Measurements from ENCODE around the gene C6orf136.
A peak's percentile ranks its signal among the peaks of the same experiment; 100 is the strongest.

The C6orf136 gene

GRCh38 chr6:30683183-30683979 is 36.4 kb downstream of the C6orf136 start:
- peak overlapping the region; percentile 93 for H3K27ac ChIP-seq (ENCODE audit: low read depth, low read length, severe bottlenecking)
- H3K36me3 ChIP-seq (ENCODE audit: control insufficient read depth, insufficient read depth, low read length) = peaks cover 67% of the 10 kb centered on the region
- peaks cover 20% of the 10 kb centered on the region for H3K4me1 ChIP-seq (ENCODE audit: control insufficient read depth, insufficient read depth, low read length, poor library complexity, severe bottlenecking)
- H3K4me3 ChIP-seq (ENCODE audit: extremely low read depth, insufficient read depth, low read length, poor library complexity, severe bottlenecking) = peak overlapping the region; percentile 68
- H3K9me3 ChIP-seq (ENCODE audit: control insufficient read depth, low read length) = no peaks in the 10 kb centered on the region
- WGBS, 2 experiments (ENCODE audit: insufficient coverage in 2 of 2) = 17 to 23% methylated on average over 3 to 7 of the region's 7 CpGs

GRCh38 chr6:30683980-30684338 is 37.0 kb downstream of the C6orf136 start:
- H3K27ac ChIP-seq (ENCODE audit: low read depth, low read length, severe bottlenecking) = peak overlapping the region; percentile 93
- no peaks in the 10 kb centered on the region for H3K9me3 ChIP-seq (ENCODE audit: control insufficient read depth, low read length)
- peaks cover 66% of the 10 kb centered on the region for H3K36me3 ChIP-seq (ENCODE audit: control insufficient read depth, insufficient read depth, low read length)
- H3K4me3 ChIP-seq (ENCODE audit: extremely low read depth, insufficient read depth, low read length, poor library complexity, severe bottlenecking) = peak overlapping the region; percentile 68
- 53 to 80% methylated on average over 1 of the region's 2 CpGs for WGBS, 2 experiments (ENCODE audit: insufficient coverage in 2 of 2)
- peaks cover 25% of the 10 kb centered on the region for H3K4me1 ChIP-seq (ENCODE audit: control insufficient read depth, insufficient read depth, low read length, poor library complexity, severe bottlenecking)

GRCh38 chr6:30684386-30685156 is 37.6 kb downstream of the C6orf136 start:
- H3K36me3 ChIP-seq (ENCODE audit: control insufficient read depth, insufficient read depth, low read length) = peaks cover 61% of the 10 kb centered on the region
- H3K27ac ChIP-seq (ENCODE audit: low read depth, low read length, severe bottlenecking) = peak overlapping the region; percentile 93
- H3K4me3 ChIP-seq (ENCODE audit: extremely low read depth, insufficient read depth, low read length, poor library complexity, severe bottlenecking) = peak overlapping the region; percentile 68
- 47 to 57% methylated on average over 7 to 12 of the region's 21 CpGs for WGBS, 2 experiments (ENCODE audit: insufficient coverage in 2 of 2)
- H3K4me1 ChIP-seq (ENCODE audit: control insufficient read depth, insufficient read depth, low read length, poor library complexity, severe bottlenecking) = peaks cover 26% of the 10 kb centered on the region
- H3K9me3 ChIP-seq (ENCODE audit: control insufficient read depth, low read length) = no peaks in the 10 kb centered on the region

- peaks cover 53% of the 10 kb centered on the region for H3K36me3 ChIP-seq (ENCODE audit: control insufficient read depth, insufficient read depth, low read length)
- peak overlapping the region; percentile 95 for H3K27ac ChIP-seq (ENCODE audit: low read depth, low read length, severe bottlenecking)
- no peaks in the 10 kb centered on the region for H3K9me3 ChIP-seq (ENCODE audit: control insufficient read depth, low read length)
- peaks cover 24% of the 10 kb centered on the region for H3K4me1 ChIP-seq (ENCODE audit: control insufficient read depth, insufficient read depth, low read length, poor library complexity, severe bottlenecking)
- 40 to 58% methylated on average over 29 of the region's 29 CpGs for WGBS, 2 experiments (ENCODE audit: insufficient coverage in 2 of 2)
- H3K4me3 ChIP-seq (ENCODE audit: extremely low read depth, insufficient read depth, low read length, poor library complexity, severe bottlenecking) = peak overlapping the region; percentile 68
Measured at GRCh38 chr6:30685157-30686008, 38.5 kb downstream of the C6orf136 start.

DNA sequence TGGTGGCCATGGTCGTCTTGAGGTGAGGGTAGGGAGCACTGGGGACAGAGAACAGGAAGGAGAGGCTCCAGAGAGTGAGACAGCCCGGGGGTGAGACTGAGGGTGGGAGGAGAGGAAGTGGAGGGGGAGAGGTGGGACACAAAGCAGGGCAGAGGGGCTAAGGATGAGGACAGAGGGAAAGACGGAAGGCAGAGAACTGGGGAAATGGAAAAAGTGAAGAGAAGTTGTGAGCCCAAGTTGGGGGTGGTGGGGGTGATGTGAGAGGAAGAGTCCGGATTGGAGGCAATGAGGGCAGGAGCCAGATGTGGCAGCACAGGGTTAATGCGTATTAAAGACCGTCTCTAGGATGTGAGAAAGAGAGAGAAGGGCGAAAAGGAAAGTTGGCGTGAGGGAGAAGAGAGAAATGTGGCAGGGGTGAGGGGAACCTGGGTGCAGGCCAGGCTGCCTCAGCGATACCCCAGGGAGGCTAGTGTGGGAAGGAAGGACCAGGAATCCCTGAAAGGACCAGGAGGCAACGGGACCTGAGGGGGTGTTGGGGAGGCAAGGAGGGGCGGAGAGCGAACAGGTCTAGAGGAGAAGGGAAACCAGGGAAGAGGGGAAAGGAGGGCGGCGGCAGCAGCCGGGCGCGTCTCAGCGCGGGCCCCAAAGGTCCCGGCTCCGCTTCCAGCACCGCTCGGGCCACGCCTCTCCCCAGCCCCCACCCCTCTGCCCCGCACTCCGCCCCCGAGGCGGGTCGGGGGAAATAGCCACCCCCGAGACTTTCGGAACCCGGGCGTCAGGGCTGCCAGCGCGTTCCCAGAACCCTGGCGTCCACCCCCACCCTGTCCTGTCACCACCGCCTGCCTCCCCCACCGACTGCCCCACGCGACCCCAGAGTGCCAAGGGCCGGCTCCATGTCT is 39.3 kb downstream of the C6orf136 start, which contains the start of gene PPP1R18:
Gene PPP1R18 (minus strand): TSS at position 637 of the 899 bp plus-strand sequence. CDS start 627 bp downstream, at position 10.
- no peaks in the 10 kb centered on the region for H3K9me3 ChIP-seq (ENCODE audit: control insufficient read depth, low read length)
- 1 to 3% methylated on average over 15 to 19 of the region's 41 CpGs for WGBS, 2 experiments (ENCODE audit: insufficient coverage in 2 of 2)
- H3K36me3 ChIP-seq (ENCODE audit: control insufficient read depth, insufficient read depth, low read length) = peaks cover 44% of the 10 kb centered on the region
- peaks cover 22% of the 10 kb centered on the region for H3K4me1 ChIP-seq (ENCODE audit: control insufficient read depth, insufficient read depth, low read length, poor library complexity, severe bottlenecking)
- H3K4me3 ChIP-seq (ENCODE audit: extremely low read depth, insufficient read depth, low read length, poor library complexity, severe bottlenecking) = peak within 1 kb of the TSS; percentile 68
- peak within 1 kb of the TSS; percentile 95 for H3K27ac ChIP-seq (ENCODE audit: low read depth, low read length, severe bottlenecking)

- Histone ChIP-seq H3K4me1 (ENCODE audit: control insufficient read depth, insufficient read depth, low read length, poor library complexity, severe bottlenecking) (peaks cover 27% of the 10 kb centered on the region), H3K9me3 (ENCODE audit: control insufficient read depth, low read length) (no peaks in the 10 kb centered on the region), H3K27ac (ENCODE audit: low read depth, low read length, severe bottlenecking) (peak overlapping the region; percentile 95), H3K4me3 (ENCODE audit: extremely low read depth, insufficient read depth, low read length, poor library complexity, severe bottlenecking) (peak overlapping the region; percentile 68), H3K36me3 (ENCODE audit: control insufficient read depth, insufficient read depth, low read length) (peaks cover 36% of the 10 kb centered on the region)
- WGBS, 2 experiments (ENCODE audit: insufficient coverage in 2 of 2) = 0 to 2% methylated on average over 21 to 33 of the region's 52 CpGs
Measured at GRCh38 chr6:30686908-30687658, 40.1 kb downstream of the C6orf136 start.

DNA sequence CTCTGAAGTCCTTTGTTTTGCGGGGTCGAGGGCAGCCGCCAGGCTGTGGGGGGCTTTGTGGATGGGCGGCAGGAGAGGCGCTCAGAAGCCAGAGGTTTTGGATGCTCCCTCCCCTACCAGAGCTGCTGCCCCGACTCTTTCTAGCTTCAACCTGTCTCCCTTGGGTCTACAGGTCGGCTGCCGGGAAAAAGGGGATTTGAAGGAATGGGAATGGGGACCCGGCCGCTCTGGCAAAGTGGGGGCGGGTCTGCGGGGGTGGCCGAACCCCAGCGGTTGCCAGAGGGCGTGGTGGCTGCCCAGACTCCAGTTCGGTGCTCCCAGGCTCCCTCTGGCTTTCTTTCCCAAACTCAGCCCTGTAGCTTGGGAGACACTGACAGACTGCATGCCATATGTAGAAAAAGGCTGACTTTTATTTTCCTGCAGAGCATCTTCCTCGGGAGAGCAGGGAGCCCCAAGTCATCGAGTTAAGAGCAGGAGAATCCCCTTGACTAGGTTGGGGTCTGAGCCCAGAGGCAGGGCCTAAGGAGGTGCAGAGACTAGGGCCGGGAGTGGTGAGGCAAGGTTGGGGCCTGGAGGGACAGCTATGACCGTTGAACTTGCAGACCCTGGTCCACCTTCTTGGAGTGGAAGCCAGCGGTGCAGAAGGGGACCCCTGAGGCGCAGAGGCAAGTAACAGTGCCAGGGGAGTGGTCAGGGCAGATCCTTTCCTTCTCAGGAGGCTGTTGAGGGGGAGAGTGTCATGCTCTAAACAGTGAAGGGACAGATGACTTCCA is 40.9 kb downstream of the C6orf136 start:
- WGBS, 2 experiments (ENCODE audit: insufficient coverage in 2 of 2) = 25 to 41% methylated on average over 11 to 15 of the region's 22 CpGs
- peak overlapping the region; percentile 68 for H3K4me3 ChIP-seq (ENCODE audit: extremely low read depth, insufficient read depth, low read length, poor library complexity, severe bottlenecking)
- no peaks in the 10 kb centered on the region for H3K9me3 ChIP-seq (ENCODE audit: control insufficient read depth, low read length)
- peaks cover 27% of the 10 kb centered on the region for H3K4me1 ChIP-seq (ENCODE audit: control insufficient read depth, insufficient read depth, low read length, poor library complexity, severe bottlenecking)
- peaks cover 32% of the 10 kb centered on the region for H3K36me3 ChIP-seq (ENCODE audit: control insufficient read depth, insufficient read depth, low read length)
- H3K27ac ChIP-seq (ENCODE audit: low read depth, low read length, severe bottlenecking) = peak overlapping the region; percentile 95

GRCh38 chr6:30688569-30688968 is 41.6 kb downstream of the C6orf136 start:
- Histone ChIP-seq H3K9me3 (ENCODE audit: control insufficient read depth, low read length) (no peaks in the 10 kb centered on the region), H3K4me1 (ENCODE audit: control insufficient read depth, insufficient read depth, low read length, poor library complexity, severe bottlenecking) (peaks cover 27% of the 10 kb centered on the region), H3K4me3 (ENCODE audit: extremely low read depth, insufficient read depth, low read length, poor library complexity, severe bottlenecking) (no peak overlapping the region), H3K36me3 (ENCODE audit: control insufficient read depth, insufficient read depth, low read length) (peaks cover 24% of the 10 kb centered on the region), H3K27ac (ENCODE audit: low read depth, low read length, severe bottlenecking) (no peak overlapping the region)
- WGBS, 2 experiments (ENCODE audit: insufficient coverage in 2 of 2) = 87 to 98% methylated on average over 3 to 6 of the region's 9 CpGs

All from mesodermal cell (in vitro differentiated cells).